H1 (cell line): Measurements from ENCODE around the gene ART5. TPM values are rescaled to one million over a fixed set of nuclear protein-coding genes. Genes with fewer than 3 reads are reported as not detected.

ENCODE experiments used
- EGR1 ChIP-seq: IDR thresholded peaks from 2 replicates; pipeline ENCODE4 v1.6.1; 2011; ENCODE audit warnings: low read depth, low read length, borderline replicate concordance
- GABPA ChIP-seq: IDR thresholded peaks from 2 replicates; pipeline ENCODE4 v1.6.1; 2011; ENCODE audit warnings: mild to moderate bottlenecking, low read length, moderate library complexity, borderline replicate concordance; ENCODE audit not compliant: insufficient read depth
- SIN3A ChIP-seq, 2 experiments: IDR thresholded peaks in 1 of 2; conservative IDR thresholded peaks in 1 of 2; 2 replicates each; pipeline ENCODE4 v1.6.1; 2011 to 2012; ENCODE audit warnings: low read length in 2 of 2, improper control_type of control experiment in 1 of 2, low read depth in 1 of 2, mild to moderate bottlenecking in 1 of 2
- TAF1 ChIP-seq: IDR thresholded peaks from 2 replicates; pipeline ENCODE4 v1.6.1; 2011; ENCODE audit warnings: mild to moderate bottlenecking, low read depth, low read length
- polyA plus RNA-seq, 7 experiments: library from polyadenylated mRNA; depleted of rRNA in 3 of 7; stranded (reverse) in 5 of 7; unstranded in 2 of 7; fragments of >200 nt in 5 of 7; fragments of 200-250 nt in 2 of 7; gene quantifications; 1 replicate in 5 of 7; 2 replicates in 1 of 7; 4 replicates in 1 of 7; pipeline versions ENCODE4 v1.2.1 to v1.2.3, GENCODE V29; 2011 to 2013; ENCODE audit warnings: missing spikeins in 2 of 7, mixed read lengths in 2 of 7
- total RNA-seq: library from RNA; stranded (reverse); fragmentation: NEBNext Ultra II Directional; extraction: Animal tissue kit (Norgen Biotek cat#: 25700); gene quantifications from 2 replicates; pipeline ENCODE4 v1.2.1, GENCODE V29; 2021

ART5 gene
- total and polyA plus RNA-seq, 2 of the 8 experiments (the other 6 are each of a cell fraction or from before 2014, with no cell fraction given), result 6.0 to 7.5 TPM

- no peak for TF ChIP-seq GABPA
- TF ChIP-seq TAF1, result no peak
- no peak for TF ChIP-seq EGR1
- TF ChIP-seq SIN3A (conservative IDR thresholded peaks at IDR 0.05 in 1 of 2, IDR thresholded peaks at IDR 0.05 in 1 of 2; ENCODE audit: low read depth in 1 of 2, low read length in 2 of 2), result no peak
- TF ChIP-seq, all 59 proteins: peak for 0
Measured at GRCh38 chr11:3622521-3622920, 19.3 kb downstream of the ART5 start (continued).
